Stromal cell of bone marrow (primary cell): ENCODE results near the gene ST6GAL1.

ENCODE experiments used
- DNase-seq: peaks from one replicate; pipeline ENCODE4 v3.0.0-alpha.2; 2012; ENCODE audit warnings: low read depth

ST6GAL1 gene

GRCh38 chr3:186917512-186918312 lies 12.6 kb upstream of the ST6GAL1 start:
- DNase-seq = no peak

GRCh38 chr3:186920301-186920700 lies 10.0 kb upstream of the ST6GAL1 start:
- no peak for DNase-seq

- no peak for DNase-seq
Observed at GRCh38 chr3:186920796-186921195, 9.5 kb upstream of the ST6GAL1 start.

GRCh38 chr3:186921578-186921977 lies 8.7 kb upstream of the ST6GAL1 start:
- DNase-seq = no peak

GRCh38 chr3:186922224-186922623 lies 8.1 kb upstream of the ST6GAL1 start:
- no peak for DNase-seq

GRCh38 chr3:186922790-186923189 lies 7.5 kb upstream of the ST6GAL1 start:
- DNase-seq = no peak

GRCh38 chr3:186923241-186923640 lies 7.1 kb upstream of the ST6GAL1 start:
- DNase-seq = no peak

- DNase-seq = no peak
Observed at GRCh38 chr3:186925826-186926225, 4.5 kb upstream of the ST6GAL1 start.

GRCh38 chr3:186929186-186929585 lies 1.1 kb upstream of the ST6GAL1 start:
- DNase-seq = no peak

- no peak for DNase-seq
Observed at GRCh38 chr3:186929685-186930084, 641 bp upstream of the ST6GAL1 start.

GRCh38 chr3:186930641-186931531 lies 560 bp downstream of the ST6GAL1 start:
- DNase-seq = no peak

GRCh38 chr3:186931532-186932280 lies 1.4 kb downstream of the ST6GAL1 start:
- DNase-seq = no peak

- no peak for DNase-seq
Observed at GRCh38 chr3:186932281-186933181, 2.2 kb downstream of the ST6GAL1 start.

GRCh38 chr3:186933816-186934215 lies 3.5 kb downstream of the ST6GAL1 start:
- no peak for DNase-seq

- no peak for DNase-seq
Observed at GRCh38 chr3:186935133-186935532, 4.8 kb downstream of the ST6GAL1 start.

- no peak for DNase-seq
Observed at GRCh38 chr3:186937017-186937875, 6.9 kb downstream of the ST6GAL1 start.

GRCh38 chr3:186938716-186939115 lies 8.4 kb downstream of the ST6GAL1 start:
- DNase-seq = no peak

- DNase-seq = no peak
Observed at GRCh38 chr3:186939536-186939935, 9.2 kb downstream of the ST6GAL1 start.

- no peak for DNase-seq
Observed at GRCh38 chr3:186940967-186941366, 10.6 kb downstream of the ST6GAL1 start.

GRCh38 chr3:186942168-186942567 lies 11.8 kb downstream of the ST6GAL1 start:
- no peak for DNase-seq
